Liver (tissue), 9 donors: Measurements from ENCODE around the gene CD8A. TPM values are rescaled to one million over a fixed set of nuclear protein-coding genes. Genes with fewer than 3 reads are reported as not detected.

Experiments
- DNase-seq: peaks from one replicate; pipeline ENCODE4 v3.0.0-alpha.2; 2017; ENCODE audit warnings: low spot score
- H3K27ac ChIP-seq, 2 donors: one replicate each; pipeline ENCODE4 v1.7.0; 2013; ENCODE audit warnings: inconsistent platforms in 2 of 2, low read length in 2 of 2, control low read depth in 1 of 2, low read depth in 1 of 2, mild to moderate bottlenecking in 1 of 2
- H3K27me3 ChIP-seq, 4 donors: one replicate each; pipeline versions ENCODE4 v1.6.1 to v1.7.0; 2013; ENCODE audit warnings: low read length in 3 of 4, inconsistent platforms in 1 of 4, mild to moderate bottlenecking in 1 of 4, moderate library complexity in 1 of 4; ENCODE audit not compliant: control insufficient read depth in 4 of 4, insufficient read depth in 4 of 4
- H3K36me3 ChIP-seq, 4 donors: one replicate each; pipeline versions ENCODE4 v1.6.1 to v1.7.0; 2013; ENCODE audit warnings: low read length in 3 of 4, mild to moderate bottlenecking in 3 of 4, low read depth in 1 of 4, moderate library complexity in 1 of 4; ENCODE audit not compliant: control insufficient read depth in 4 of 4, insufficient read depth in 3 of 4
- H3K4me1 ChIP-seq, 4 donors: one replicate each; pipeline versions ENCODE4 v1.6.1 to v1.7.0; 2013; ENCODE audit warnings: low read length in 3 of 4, mild to moderate bottlenecking in 3 of 4, moderate library complexity in 1 of 4; ENCODE audit not compliant: control insufficient read depth in 4 of 4, insufficient read depth in 4 of 4
- H3K4me3 ChIP-seq, 3 donors: one replicate each; pipeline versions ENCODE4 v1.6.1 to v1.7.0; 2013; ENCODE audit warnings: low read length in 3 of 3, control low read depth in 1 of 3, low read depth in 1 of 3, mild to moderate bottlenecking in 1 of 3
- H3K9ac ChIP-seq, 2 donors: one replicate each; pipeline ENCODE4 v1.7.0; 2013; ENCODE audit warnings: low read length in 2 of 2, mild to moderate bottlenecking in 2 of 2, moderate library complexity in 2 of 2, control low read depth in 1 of 2, low read depth in 1 of 2
- H3K9me3 ChIP-seq, 4 donors: one replicate each; pipeline versions ENCODE4 v1.6.1 to v1.7.0; 2013; ENCODE audit warnings: low read length in 3 of 4; ENCODE audit not compliant: control insufficient read depth in 4 of 4
- ATF3 ChIP-seq: IDR thresholded peaks from 2 replicates; pipeline ENCODE4 v1.6.1; 2016; ENCODE audit warnings: antibody characterized with exemption
- EGR1 ChIP-seq, 2 donors: IDR thresholded peaks; 2 replicates each; pipeline ENCODE4 v1.6.1; 2016 to 2018; ENCODE audit warnings: antibody characterized with exemption in 2 of 2, low read depth in 2 of 2
- FOXA1 ChIP-seq: IDR thresholded peaks from 2 replicates; pipeline ENCODE4 v1.6.1; 2016; ENCODE audit warnings: antibody characterized with exemption
- GABPA ChIP-seq, 2 donors: IDR thresholded peaks in 1 of 2; conservative IDR thresholded peaks in 1 of 2; 2 replicates each; pipeline ENCODE4 v1.6.1; 2016; ENCODE audit warnings: antibody characterized with exemption in 2 of 2, mild to moderate bottlenecking in 1 of 2, moderate library complexity in 1 of 2
- HNF4G ChIP-seq: IDR thresholded peaks from 2 replicates; pipeline ENCODE4 v1.6.1; 2016; ENCODE audit warnings: antibody characterized with exemption
- JUND ChIP-seq, 2 donors: IDR thresholded peaks; 2 replicates each; pipeline ENCODE4 v1.6.1; 2016; ENCODE audit warnings: antibody characterized with exemption in 2 of 2
- MAX ChIP-seq: IDR thresholded peaks from 2 replicates; pipeline ENCODE4 v1.6.1; 2016; ENCODE audit warnings: antibody characterized with exemption
- RAD21 ChIP-seq, 2 donors: IDR thresholded peaks; 2 replicates each; pipeline ENCODE4 v1.6.1; 2016; ENCODE audit warnings: antibody characterized with exemption in 2 of 2, mild to moderate bottlenecking in 2 of 2
- REST ChIP-seq: IDR thresholded peaks from 2 replicates; pipeline ENCODE4 v1.6.1; 2016; ENCODE audit warnings: antibody characterized with exemption, mild to moderate bottlenecking
- RXRA ChIP-seq, 2 donors: IDR thresholded peaks; 2 replicates each; pipeline ENCODE4 v1.6.1; 2017 to 2018; ENCODE audit warnings: antibody characterized with exemption in 2 of 2, mild to moderate bottlenecking in 1 of 2
- TAF1 ChIP-seq: conservative IDR thresholded peaks from 2 replicates; pipeline ENCODE4 v1.6.1; 2016; ENCODE audit warnings: antibody characterized with exemption, mild to moderate bottlenecking
- YY1 ChIP-seq: IDR thresholded peaks from 2 replicates; pipeline ENCODE4 v1.6.1; 2016; ENCODE audit warnings: antibody characterized with exemption, mild to moderate bottlenecking
- ZBTB33 ChIP-seq: IDR thresholded peaks from 2 replicates; pipeline ENCODE4 v1.6.1; 2016; ENCODE audit warnings: antibody characterized with exemption
- WGBS: extraction: QIAGEN DNeasy Blood & Tissue Kit; methylation state at CpG from one replicate; pipeline ENCODE4 v1.1.7; 2013; 5-methylcytosine and 5-hydroxymethylcytosine counted together
- polyA plus RNA-seq, 2 donors: library from polyadenylated mRNA; stranded (reverse) in 1 of 2; unstranded in 1 of 2; fragments of 200-250 nt in 1 of 2; fragments of >200 nt in 1 of 2; fragmentation: Nextera tagmentation in 1 of 2; extraction: Ambion mirVana in 1 of 2; gene quantifications; one replicate each; pipeline versions ENCODE4 v1.2.1 to v1.2.3, GENCODE V29; 2013 to 2015
- total RNA-seq, 2 donors: library from RNA; depleted of rRNA; stranded (reverse); fragments of >200 nt; gene quantifications; one replicate each; pipeline ENCODE4 v1.2.3, GENCODE V29; 2014
- donor health status: healthy.
- donor health status: healthy.
- donor health status: healthy.
- donor health status: healthy.
- donor health status: healthy.

Gene CD8A
- total and polyA plus RNA-seq, 4 donors, result 0.42 to 1.8 (median 0.69) TPM

GRCh38 chr2:86815611-86816010 lies 24.9 kb upstream of the CD8A start (continued):
- no peak for TF ChIP-seq REST
- no peak for TF ChIP-seq RAD21 (IDR thresholded peaks at IDR 0.05)

- 18% methylated on average over 43 of the region's 43 CpGs for WGBS
- peak overlapping the region in 1 of 3 donors; percentile 18 for H3K4me3 ChIP-seq
- no peaks in the 10 kb centered on the region for H3K27me3 ChIP-seq
- H3K27ac ChIP-seq, result no peak overlapping the region
- no peaks in the 10 kb centered on the region for H3K36me3 ChIP-seq
- TF ChIP-seq RAD21 (IDR thresholded peaks at IDR 0.05), result no peak
- no peak for TF ChIP-seq FOXA1
- TF ChIP-seq EGR1 (IDR thresholded peaks at IDR 0.05; ENCODE audit: low read depth in 2 of 2), result no peak
- TF ChIP-seq HNF4G, result no peak
- TF ChIP-seq GABPA (IDR thresholded peaks at IDR 0.05 in 1 of 2, conservative IDR thresholded peaks at IDR 0.05 in 1 of 2), result no peak
- no peak for TF ChIP-seq YY1
- no peak for TF ChIP-seq TAF1
- TF ChIP-seq ATF3, result no peak
- TF ChIP-seq MAX, result no peak
- no peak for TF ChIP-seq JUND (IDR thresholded peaks at IDR 0.05)
- TF ChIP-seq RXRA (IDR thresholded peaks at IDR 0.05), result no peak
- no peak for TF ChIP-seq ZBTB33
- TF ChIP-seq REST, result no peak
- H3K9me3 ChIP-seq, result no peaks in the 10 kb centered on the region
- no peak for DNase-seq
- no peak overlapping the region for H3K9ac ChIP-seq
- H3K4me1 ChIP-seq, result peaks cover 6 to 25% (median 16%) of the 10 kb centered on the region in 4 donors
These were observed 18.9 kb upstream of the CD8A start for GRCh38 chr2:86809481-86810121.
